ENCODE results near the gene C10orf90.

The C10orf90 gene

DNA sequence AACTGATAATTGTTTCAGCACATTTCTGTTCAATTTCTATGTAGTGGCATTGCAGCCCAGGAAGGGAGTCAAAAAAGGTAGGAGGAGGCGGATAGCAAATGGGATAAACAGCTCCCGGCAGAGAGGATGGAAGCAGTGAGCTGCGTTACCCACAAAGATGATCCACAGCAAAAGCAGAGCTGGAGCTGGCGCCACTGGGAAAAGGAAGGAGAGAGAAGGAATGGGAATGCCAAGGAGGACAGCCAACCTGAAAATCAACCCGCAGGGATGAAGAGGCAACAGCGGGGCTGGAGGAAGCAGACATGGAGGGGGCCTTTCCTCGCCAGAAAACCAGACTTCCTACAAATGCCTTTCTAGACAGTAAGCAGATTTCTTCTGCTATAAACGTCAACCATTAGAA is 199.5 kb downstream of the C10orf90 start:
- TF ChIP-seq, protein P1, sequence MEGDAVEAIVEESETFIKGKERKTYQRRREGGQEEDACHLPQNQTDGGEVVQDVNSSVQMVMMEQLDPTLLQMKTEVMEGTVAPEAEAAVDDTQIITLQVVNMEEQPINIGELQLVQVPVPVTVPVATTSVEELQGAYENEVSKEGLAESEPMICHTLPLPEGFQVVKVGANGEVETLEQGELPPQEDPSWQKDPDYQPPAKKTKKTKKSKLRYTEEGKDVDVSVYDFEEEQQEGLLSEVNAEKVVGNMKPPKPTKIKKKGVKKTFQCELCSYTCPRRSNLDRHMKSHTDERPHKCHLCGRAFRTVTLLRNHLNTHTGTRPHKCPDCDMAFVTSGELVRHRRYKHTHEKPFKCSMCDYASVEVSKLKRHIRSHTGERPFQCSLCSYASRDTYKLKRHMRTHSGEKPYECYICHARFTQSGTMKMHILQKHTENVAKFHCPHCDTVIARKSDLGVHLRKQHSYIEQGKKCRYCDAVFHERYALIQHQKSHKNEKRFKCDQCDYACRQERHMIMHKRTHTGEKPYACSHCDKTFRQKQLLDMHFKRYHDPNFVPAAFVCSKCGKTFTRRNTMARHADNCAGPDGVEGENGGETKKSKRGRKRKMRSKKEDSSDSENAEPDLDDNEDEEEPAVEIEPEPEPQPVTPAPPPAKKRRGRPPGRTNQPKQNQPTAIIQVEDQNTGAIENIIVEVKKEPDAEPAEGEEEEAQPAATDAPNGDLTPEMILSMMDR (IDR thresholded peaks at IDR 0.05; ENCODE audit: borderline replicate concordance, control extremely low read depth, extremely low read depth, insufficient read depth, missing control alignments): no peak
- no peak for DNase-seq (ENCODE audit: low spot score)
- in situ Hi-C loops (cut with MboI; ENCODE audit: low sequenced_read_pairs, unreplicated experiment): no loop called here

DNA sequence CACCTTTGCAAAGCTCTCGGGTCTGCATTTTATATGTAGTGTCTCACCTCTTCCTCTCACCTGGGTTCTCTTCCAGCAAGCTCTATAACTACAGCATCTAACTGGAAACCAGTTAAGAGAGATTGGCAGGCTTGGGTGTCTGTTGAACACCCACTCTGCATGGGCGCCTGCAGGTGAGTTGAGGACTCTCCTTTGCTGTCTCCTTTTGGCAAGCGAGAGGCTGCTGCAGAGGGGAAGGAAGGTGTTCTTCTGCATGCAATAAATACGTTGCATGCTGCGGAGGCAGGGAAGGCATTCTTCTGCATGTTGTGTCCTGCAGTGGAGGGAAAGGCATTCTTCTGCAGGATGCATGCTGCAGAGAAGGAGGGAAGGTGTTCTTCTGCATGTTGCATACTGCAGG is 200.8 kb downstream of the C10orf90 start:
- in situ Hi-C loops (cut with MboI; ENCODE audit: low sequenced_read_pairs, unreplicated experiment): no loop called here
- TF ChIP-seq, protein P1 (IDR thresholded peaks at IDR 0.05; ENCODE audit: borderline replicate concordance, control extremely low read depth, extremely low read depth, insufficient read depth, missing control alignments): no peak
- no peak for DNase-seq (ENCODE audit: low spot score)

DNA sequence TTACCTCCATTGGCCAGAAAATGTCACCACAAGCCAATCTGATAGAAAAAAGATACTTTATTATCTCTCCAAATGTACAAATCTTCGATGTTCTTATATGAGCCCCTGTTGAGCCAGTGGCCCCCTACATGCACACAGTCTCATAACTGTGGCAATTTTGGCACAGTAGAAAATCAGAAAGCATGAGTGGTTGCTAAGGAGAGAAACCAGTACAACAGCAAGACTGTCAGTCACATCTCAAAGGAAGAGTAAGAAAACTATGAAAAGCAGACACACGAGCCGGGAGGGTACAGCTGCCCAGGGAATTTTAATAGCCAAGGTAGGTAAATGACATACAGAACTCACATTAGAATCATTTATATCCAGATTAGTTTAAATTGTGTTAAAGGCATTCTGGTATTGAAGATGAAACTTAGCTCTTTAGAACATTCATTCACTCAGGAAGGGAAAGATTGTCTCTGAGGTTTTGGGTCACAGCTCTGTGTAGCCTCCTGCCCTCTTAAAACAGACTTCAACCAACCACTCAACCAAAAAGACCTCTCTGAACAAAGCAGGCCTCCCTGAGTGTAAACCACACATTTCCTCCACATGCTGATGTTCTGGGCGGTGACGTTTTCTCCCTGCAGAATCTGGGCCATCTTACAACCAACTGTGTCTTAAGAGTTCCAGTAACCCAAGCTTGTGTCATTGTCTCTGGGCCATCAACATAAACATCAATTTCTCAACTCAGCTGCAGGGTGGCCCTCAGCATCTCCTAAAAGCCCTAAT is 201.4 kb downstream of the C10orf90 start:
- DNase-seq (ENCODE audit: low spot score): no peak
- in situ Hi-C loops (cut with MboI; ENCODE audit: low sequenced_read_pairs, unreplicated experiment): no loop called here
- TF ChIP-seq, protein P1 (IDR thresholded peaks at IDR 0.05; ENCODE audit: borderline replicate concordance, control extremely low read depth, extremely low read depth, insufficient read depth, missing control alignments): no peak

DNA sequence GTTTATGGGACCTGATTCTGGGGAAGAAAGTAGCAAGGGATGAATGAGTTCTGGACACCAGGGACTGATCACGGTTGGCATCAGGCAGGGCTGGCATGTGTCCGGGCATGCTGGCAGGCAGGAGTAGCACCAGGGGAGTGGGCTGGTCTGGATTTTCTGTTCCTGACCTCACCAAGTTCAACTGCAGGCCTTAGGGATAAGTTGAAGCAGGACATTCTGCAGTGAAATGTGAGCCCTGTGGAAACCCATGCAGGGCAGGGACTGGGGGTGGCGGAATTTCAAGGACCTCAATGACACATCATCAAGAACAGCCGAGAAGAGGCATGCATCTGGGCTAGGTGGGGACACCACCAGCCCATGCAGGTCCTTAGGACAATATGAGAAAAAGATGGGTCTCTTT is 202.0 kb downstream of the C10orf90 start:
- in situ Hi-C loops (cut with MboI; ENCODE audit: low sequenced_read_pairs, unreplicated experiment): no loop called here
- TF ChIP-seq, protein P1 (IDR thresholded peaks at IDR 0.05; ENCODE audit: borderline replicate concordance, control extremely low read depth, extremely low read depth, insufficient read depth, missing control alignments): no peak
- DNase-seq (ENCODE audit: low spot score): no peak

DNA sequence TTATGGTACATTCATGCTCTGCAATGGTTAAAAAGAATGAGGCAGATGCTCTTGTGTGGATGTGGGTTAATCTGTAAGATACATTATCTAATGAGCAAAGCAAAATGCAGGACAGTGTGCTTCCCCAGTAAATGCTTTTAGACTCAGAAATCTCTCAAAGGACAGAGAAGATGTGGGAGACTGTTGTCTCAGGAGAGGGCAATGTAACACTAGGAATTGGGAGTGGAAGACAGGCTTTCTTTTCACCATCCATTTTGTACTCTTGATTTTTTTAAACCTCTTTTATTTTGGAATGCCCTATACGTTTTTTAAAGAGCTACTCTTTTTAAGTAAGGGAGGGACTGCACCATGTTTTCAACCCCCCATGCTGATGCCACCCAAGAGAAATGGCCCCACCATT is 204.7 kb downstream of the C10orf90 start:
- no peak for DNase-seq (ENCODE audit: low spot score)
- TF ChIP-seq, protein P1 (IDR thresholded peaks at IDR 0.05; ENCODE audit: borderline replicate concordance, control extremely low read depth, extremely low read depth, insufficient read depth, missing control alignments): no peak
- in situ Hi-C loops (cut with MboI; ENCODE audit: low sequenced_read_pairs, unreplicated experiment): no loop called here

DNA sequence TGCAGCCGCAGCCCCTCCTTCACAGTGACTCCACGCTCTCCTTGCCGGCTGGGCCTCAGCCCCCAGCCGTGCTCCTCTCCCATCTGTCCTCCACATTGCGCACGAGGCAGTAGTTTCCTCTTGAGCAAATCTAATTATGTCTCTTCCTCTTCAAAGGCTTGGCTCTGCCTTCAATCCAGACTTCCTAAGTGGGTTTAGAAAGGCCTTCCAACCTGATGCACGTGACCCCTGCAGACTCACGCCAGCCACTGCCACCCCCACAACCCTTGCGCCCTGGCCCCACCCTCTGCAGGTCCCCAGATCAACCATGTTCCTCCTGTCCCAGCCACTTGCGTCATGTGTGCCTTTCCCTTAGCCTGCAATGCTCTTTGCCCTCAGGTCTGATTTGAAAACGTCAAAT is 207.2 kb downstream of the C10orf90 start:
- DNase-seq (ENCODE audit: low spot score): no peak
- in situ Hi-C loops (cut with MboI; ENCODE audit: low sequenced_read_pairs, unreplicated experiment): no loop called here
- TF ChIP-seq, protein P1 (IDR thresholded peaks at IDR 0.05; ENCODE audit: borderline replicate concordance, control extremely low read depth, extremely low read depth, insufficient read depth, missing control alignments): no peak
